ENCODE data around the gene HCN2.

DNA sequence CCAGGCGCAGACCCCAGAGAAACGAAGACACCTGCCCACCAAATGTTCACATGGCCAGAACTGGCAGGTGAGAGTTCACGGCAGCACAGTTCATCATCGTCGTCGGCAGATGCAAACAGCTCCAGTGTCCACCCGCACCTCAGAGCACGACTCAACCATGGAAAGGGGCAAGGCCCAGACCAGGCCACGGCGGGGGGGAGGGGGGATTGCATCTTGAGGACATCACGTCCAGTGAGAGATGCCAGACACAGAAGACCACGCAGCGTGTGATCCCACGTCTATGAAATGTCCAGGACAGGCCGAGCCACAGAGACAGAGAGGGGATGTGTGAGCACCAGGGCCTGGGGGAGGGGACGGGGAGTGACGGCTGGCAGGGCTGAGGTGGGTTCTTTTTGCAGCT is 66.0 kb downstream of the HCN2 start:
- TF ChIP-seq POLR2A (IDR thresholded peaks at IDR 0.05; ENCODE audit: control extremely low read depth in 1 of 2, low read depth in 2 of 2, low read length in 2 of 2) (no peak), YY1 (IDR thresholded peaks at IDR 0.05; ENCODE audit: low read depth, low read length) (no peak)
